OCI-LY3 (cell line): Measurements from ENCODE around the gene ARMC10.

Source experiments
- H2AFZ ChIP-seq: fragments of 200-600, 300-600 bp; shearing (Covaris generic); 2 replicates; pipeline ENCODE4 v1.6.0; 2014; ENCODE audit warnings: antibody characterized with exemption, low read depth, low read length
- H3K27ac ChIP-seq: fragments of 200-600, 300-600 bp; sonication (generic); 2 replicates; pipeline ENCODE4 v1.5.1; 2014; ENCODE audit warnings: mild to moderate bottlenecking, low read length, moderate library complexity, mixed read lengths
- H3K27me3 ChIP-seq: fragments of 200-600, 300-600 bp; sonication (generic); 2 replicates; pipeline ENCODE4 v1.6.1; 2014; ENCODE audit warnings: low read depth, low read length, mixed read lengths
- H3K36me3 ChIP-seq: fragments of 200-600, 300-600 bp; sonication (generic); replicated peaks from 2 replicates; pipeline ENCODE3; 2014; ENCODE audit warnings: low read depth, low read length, mixed read lengths
- H3K4me1 ChIP-seq: fragments of 300-600, 200-600 bp; sonication (generic); 2 replicates; pipeline ENCODE4 v1.6.1; 2014; ENCODE audit warnings: low read length, mixed read lengths
- H3K4me2 ChIP-seq: fragments of 200-600, 300-600 bp; sonication (generic); 2 replicates; pipeline ENCODE4 v1.6.1; 2014; ENCODE audit warnings: low read length, mixed read lengths
- H3K4me3 ChIP-seq: fragments of 300-600, 200-600 bp; sonication (generic); 2 replicates; pipeline ENCODE4 v1.5.1; 2014; ENCODE audit warnings: antibody characterized with exemption, mild to moderate bottlenecking, low read length, moderate library complexity
- H3K79me2 ChIP-seq: fragments of 300-600, 200-600 bp; shearing (Covaris generic); 2 replicates; pipeline ENCODE4 v1.6.1; 2014; ENCODE audit warnings: mild to moderate bottlenecking, low read length, mixed read lengths
- H3K9ac ChIP-seq: fragments of 300-600, 200-600 bp; shearing (Covaris generic); 2 replicates; pipeline ENCODE4 v1.6.0; 2014; ENCODE audit warnings: mild to moderate bottlenecking, low read length, moderate library complexity
- H3K9me3 ChIP-seq: fragments of 200-600, 300-600 bp; shearing (Covaris generic); 2 replicates; pipeline ENCODE4 v1.6.1; 2014; ENCODE audit warnings: low read length, mixed read lengths; ENCODE audit not compliant: insufficient read depth
- H4K20me1 ChIP-seq: fragments of 200-600, 300-600 bp; sonication (generic); 2 replicates; pipeline ENCODE4 v1.6.1; 2016; ENCODE audit warnings: low read length, mixed read lengths; ENCODE audit not compliant: insufficient read depth
- CTCF ChIP-seq: fragments of 200-600, 300-600 bp; sonication (generic); IDR thresholded peaks from 2 replicates; pipeline ENCODE4 v1.5.1; 2014; ENCODE audit warnings: antibody characterized with exemption, low read length, low read depth
- EZH2phosphoT487 ChIP-seq: fragments of 200-600 bp; shearing (Covaris generic); IDR thresholded peaks from 2 replicates; pipeline ENCODE4 v1.6.1; 2018; ENCODE audit warnings: antibody characterized with exemption, mixed run types, low read depth

The ARMC10 gene

GRCh38 chr7:103116991-103117390 lies 42.1 kb downstream of the ARMC10 start:
- no peaks in the 10 kb centered on the region for H3K9me3 ChIP-seq
- no peak overlapping the region for H3K4me2 ChIP-seq
- H3K27me3 ChIP-seq = no peaks in the 10 kb centered on the region
- TF ChIP-seq EZH2phosphoT487 = no peak
- no peak for TF ChIP-seq CTCF
- no peak overlapping the region for H3K4me3 ChIP-seq
- no peak overlapping the region for H3K27ac ChIP-seq
- H3K4me1 ChIP-seq = no peaks in the 10 kb centered on the region
- H3K79me2 ChIP-seq = no peaks in the 10 kb centered on the region
- peaks cover 39% of the 10 kb centered on the region for H3K36me3 ChIP-seq
- no peak overlapping the region for H2AFZ ChIP-seq
- H4K20me1 ChIP-seq = no peaks in the 10 kb centered on the region
- no peak overlapping the region for H3K9ac ChIP-seq

- no peaks in the 10 kb centered on the region for H4K20me1 ChIP-seq
- H3K9me3 ChIP-seq = no peaks in the 10 kb centered on the region
- H2AFZ ChIP-seq = no peak overlapping the region
- H3K27ac ChIP-seq = no peak overlapping the region
- H3K36me3 ChIP-seq = peaks cover 42% of the 10 kb centered on the region
- no peaks in the 10 kb centered on the region for H3K4me1 ChIP-seq
- H3K4me3 ChIP-seq = no peak overlapping the region
- H3K79me2 ChIP-seq = no peaks in the 10 kb centered on the region
- H3K4me2 ChIP-seq = no peak overlapping the region
- H3K27me3 ChIP-seq = no peaks in the 10 kb centered on the region
- TF ChIP-seq EZH2phosphoT487 (no peak), CTCF (no peak)
- H3K9ac ChIP-seq = no peak overlapping the region
Measured at GRCh38 chr7:103117465-103117864, 42.5 kb downstream of the ARMC10 start.

GRCh38 chr7:103119791-103120291 lies 44.9 kb downstream of the ARMC10 start:
- peaks cover 40% of the 10 kb centered on the region for H3K36me3 ChIP-seq
- H3K27ac ChIP-seq = no peak overlapping the region
- no peaks in the 10 kb centered on the region for H4K20me1 ChIP-seq
- no peak overlapping the region for H3K4me2 ChIP-seq
- no peaks in the 10 kb centered on the region for H3K9me3 ChIP-seq
- H3K27me3 ChIP-seq = no peaks in the 10 kb centered on the region
- H3K4me1 ChIP-seq = no peaks in the 10 kb centered on the region
- TF ChIP-seq CTCF (no peak), EZH2phosphoT487 (no peak)
- H3K79me2 ChIP-seq = no peaks in the 10 kb centered on the region
- no peak overlapping the region for H3K4me3 ChIP-seq
- H3K9ac ChIP-seq = no peak overlapping the region
- no peak overlapping the region for H2AFZ ChIP-seq

- H3K36me3 ChIP-seq = peaks cover 38% of the 10 kb centered on the region
- H3K9ac ChIP-seq = no peak overlapping the region
- TF ChIP-seq CTCF = no peak
- TF ChIP-seq EZH2phosphoT487 = no peak
- H3K27me3 ChIP-seq = no peaks in the 10 kb centered on the region
- H3K4me3 ChIP-seq = no peak overlapping the region
- no peaks in the 10 kb centered on the region for H3K79me2 ChIP-seq
- no peak overlapping the region for H3K27ac ChIP-seq
- H2AFZ ChIP-seq = no peak overlapping the region
- H3K4me1 ChIP-seq = no peaks in the 10 kb centered on the region
- H4K20me1 ChIP-seq = no peaks in the 10 kb centered on the region
- H3K4me2 ChIP-seq = no peak overlapping the region
- no peaks in the 10 kb centered on the region for H3K9me3 ChIP-seq
Measured at GRCh38 chr7:103120362-103120761, 45.4 kb downstream of the ARMC10 start.
